GM18858 (cell line): Measurements from ENCODE around the gene SPPL2A.
"Not testable (repeated sequence)": the region's sequence is repeated elsewhere in the genome, so short reads cannot be mapped to it uniquely, and the experiment has no call there.

ENCODE experiments used
- ATAC-seq: cut with Tn5 transposase; IDR thresholded peaks from one replicate; pipeline ENCODE4 v1.9.1; 2021; ENCODE audit not compliant: unreplicated experiment

The SPPL2A gene

GRCh38 chr15:50765195-50765967, at the start of gene SPPL2A:
TSS of gene SPPL2A (minus strand) at chr15:50765706. CDS start at chr15:50765533, 173 bp downstream.
- peak; percentile 77 for ATAC-seq

GRCh38 chr15:50814634-50815033, 49.1 kb upstream of the SPPL2A start:
- no peak for ATAC-seq

DNA sequence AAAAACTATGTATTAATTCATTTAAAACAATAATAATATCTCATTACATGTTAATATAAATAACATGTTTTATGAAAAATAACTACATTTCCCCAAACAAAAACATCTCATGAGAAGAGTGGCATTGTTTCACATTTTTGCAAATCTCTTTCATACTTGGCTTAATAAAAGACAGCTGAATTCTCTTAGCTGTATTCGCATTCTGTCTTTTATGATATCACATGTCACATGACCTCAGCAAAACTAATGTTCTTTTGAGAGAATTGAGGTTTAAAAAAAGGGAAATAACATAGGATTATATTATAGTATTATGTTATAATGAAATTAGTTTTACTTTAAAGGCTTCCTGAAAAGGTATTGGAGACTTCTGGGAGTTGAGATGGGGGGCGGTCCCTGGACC, 48.4 kb upstream of the SPPL2A start:
- no peak for ATAC-seq

- ATAC-seq, result no peak
Observed at GRCh38 chr15:50813089-50813488, 47.6 kb upstream of the SPPL2A start.

DNA sequence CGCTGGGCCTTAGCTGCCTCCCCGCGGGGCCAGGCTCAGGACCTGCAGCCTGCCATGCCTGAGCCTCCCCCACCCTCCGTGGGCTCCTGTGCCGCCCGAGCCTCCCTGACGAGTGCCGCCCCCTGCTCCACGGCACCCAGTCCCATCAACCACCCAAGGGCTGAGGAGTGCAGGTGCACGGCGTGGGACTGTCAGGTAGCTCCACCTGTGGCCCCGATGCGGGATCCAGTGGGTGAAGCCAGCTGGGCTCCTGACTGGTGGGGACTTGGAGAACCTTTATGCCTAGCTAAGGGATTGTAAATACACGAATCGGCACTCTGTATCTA, 46.6 kb upstream of the SPPL2A start:
- ATAC-seq, result not testable (repeated sequence)

GRCh38 chr15:50811461-50812180, 46.1 kb upstream of the SPPL2A start:
- ATAC-seq, result not testable (repeated sequence)

GRCh38 chr15:50810128-50810527, 44.6 kb upstream of the SPPL2A start:
- no peak for ATAC-seq

- no peak for ATAC-seq
Observed at GRCh38 chr15:50808728-50809127, 43.2 kb upstream of the SPPL2A start.

GRCh38 chr15:50803479-50804180, 38.1 kb upstream of the SPPL2A start:
- no peak for ATAC-seq

GRCh38 chr15:50800715-50801114, 35.2 kb upstream of the SPPL2A start:
- ATAC-seq, result no peak

DNA sequence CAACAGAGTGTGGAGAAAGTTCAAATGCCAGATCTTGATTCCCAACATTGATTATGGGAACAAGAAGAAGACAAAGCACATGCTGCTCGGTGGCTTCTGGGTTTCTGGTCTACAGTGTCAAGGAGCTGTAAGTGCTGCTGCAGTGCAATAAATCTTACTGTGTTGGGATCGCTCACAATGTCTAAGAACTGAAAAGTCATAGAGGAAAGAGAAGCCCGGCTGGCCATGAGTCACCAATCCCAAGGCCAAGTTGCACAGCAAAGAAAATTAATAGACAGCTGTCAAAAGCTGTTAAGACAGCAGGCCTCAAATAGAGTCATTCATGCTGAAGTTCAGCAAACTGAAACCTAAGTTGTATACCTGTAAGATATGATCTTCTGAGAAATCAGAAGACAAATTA, 33.2 kb upstream of the SPPL2A start:
- ATAC-seq, result no peak

GRCh38 chr15:50797926-50798325, 32.4 kb upstream of the SPPL2A start:
- no peak for ATAC-seq

GRCh38 chr15:50791486-50791885, 26.0 kb upstream of the SPPL2A start:
- no peak for ATAC-seq

- ATAC-seq, result no peak
Observed at GRCh38 chr15:50790778-50791453, 25.4 kb upstream of the SPPL2A start.

- ATAC-seq, result no peak
Observed at GRCh38 chr15:50786871-50787270, 21.4 kb upstream of the SPPL2A start.

DNA sequence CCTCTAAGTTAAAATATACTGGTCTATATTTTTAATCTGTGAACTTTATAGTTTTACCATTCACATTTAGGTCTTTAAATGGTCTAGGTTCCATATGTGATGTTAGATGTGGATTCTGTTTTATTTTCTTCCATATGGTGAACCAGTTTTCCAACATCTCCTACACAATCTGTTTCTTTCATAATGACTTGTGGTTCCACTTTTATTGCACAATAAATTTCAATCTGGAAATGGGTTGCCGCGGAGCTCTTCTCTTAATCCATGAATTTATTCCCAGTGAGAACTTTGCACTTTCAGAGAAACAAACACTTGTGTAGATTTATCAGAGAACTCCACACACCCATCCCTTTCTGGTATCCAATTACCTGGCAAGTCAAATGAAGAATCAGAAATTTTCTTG, 20.9 kb upstream of the SPPL2A start:
- no peak for ATAC-seq

- ATAC-seq, result no peak
Observed at GRCh38 chr15:50783895-50784294, 18.4 kb upstream of the SPPL2A start.

GRCh38 chr15:50783411-50783810, 17.9 kb upstream of the SPPL2A start:
- ATAC-seq, result no peak

DNA sequence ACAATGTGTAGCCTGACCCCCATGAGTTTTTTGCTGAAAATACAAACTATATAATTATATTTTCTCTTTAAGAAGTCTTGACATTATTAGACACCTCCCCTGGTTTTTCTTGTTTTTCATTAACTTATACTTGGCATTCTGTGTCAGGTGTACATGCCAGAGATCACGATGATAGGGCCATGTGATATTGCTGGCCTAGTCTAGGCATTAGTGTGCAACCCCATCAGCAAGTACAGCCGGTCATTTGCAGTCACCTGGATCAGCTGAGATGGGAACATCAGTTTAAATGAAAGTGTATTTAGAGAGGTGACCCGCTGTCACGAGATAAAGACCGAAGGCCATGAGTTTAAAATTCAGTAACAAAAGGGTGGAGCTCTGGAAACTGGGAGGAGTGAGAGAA, 12.6 kb upstream of the SPPL2A start:
- no peak for ATAC-seq

DNA sequence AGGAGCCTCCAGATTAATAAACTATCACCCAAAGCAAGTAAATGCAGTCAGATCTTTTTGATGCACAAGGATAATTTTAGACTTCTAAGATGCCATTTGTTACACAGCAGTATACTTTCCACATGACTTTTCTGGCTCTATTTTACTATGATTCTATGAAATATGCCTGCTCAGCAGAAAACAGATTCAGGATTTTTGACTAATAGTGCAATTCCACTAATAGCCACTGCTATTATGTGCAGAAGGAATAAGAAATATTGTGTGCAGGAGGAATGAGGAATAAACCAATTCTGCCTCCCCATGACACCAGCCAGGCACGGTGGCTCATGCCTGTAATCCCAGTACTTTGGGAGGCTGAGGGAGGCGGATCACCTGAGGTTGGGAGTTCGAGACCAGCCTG, 11.5 kb upstream of the SPPL2A start:
- ATAC-seq, result no peak

DNA sequence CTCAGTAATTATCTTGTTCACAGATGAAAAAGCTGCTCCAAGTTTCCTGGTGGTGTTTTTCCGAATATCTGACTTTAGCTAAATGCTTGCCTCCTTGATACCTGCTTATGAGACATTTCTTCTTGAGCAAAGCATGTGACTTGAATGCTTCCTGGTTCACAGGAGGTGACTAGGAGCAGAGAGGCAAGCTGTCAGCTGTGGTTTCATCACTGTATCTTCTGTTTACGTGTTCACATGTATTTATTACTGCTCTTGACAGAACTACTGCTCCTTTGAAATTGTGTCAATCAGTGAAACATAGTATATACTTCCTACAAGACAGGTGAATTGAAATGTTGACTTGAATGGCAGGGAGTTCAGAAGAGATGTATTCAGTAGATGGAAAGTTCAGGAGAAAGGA, 8.9 kb upstream of the SPPL2A start:
- ATAC-seq, result no peak
